H1 (cell line): ENCODE data around the gene TRIM10. TPM values are rescaled to one million over a fixed set of nuclear protein-coding genes. Genes with fewer than 3 reads are reported as not detected.

Experiments
- CTCF ChIA-PET: fragments of 300-600 bp; sonication (Branson Sonifier 250); formaldehyde crosslinking; loops from one replicate; lab custom pipeline; 2021; ENCODE audit not compliant: partially characterized antibody; lab: Charles Lee
- POLR2A ChIA-PET: fragments of 300-600 bp; sonication (Branson Sonifier 250); formaldehyde crosslinking; loops from one replicate; lab custom pipeline; 2021; ENCODE audit warnings: inconsistent platforms; ENCODE audit not compliant: partially characterized antibody; lab: Charles Lee
- DNase-seq, 2 experiments: peaks; one replicate each; pipeline versions ENCODE4 v3.0.0 to v3.0.0-alpha.2; 2010 to 2022; ENCODE audit warnings: low spot score in 2 of 2, low read depth in 1 of 2, mixed read lengths in 1 of 2
- FAIRE-seq: peaks from 2 replicates; lab custom pipeline; 2011; peaks lifted over from hg19 to GRCh38; lab: Jason Lieb, UNC
- H2AFZ ChIP-seq: 2 replicates; pipeline ENCODE4 v1.8.1; 2012; ENCODE audit warnings: low read length, inconsistent platforms
- H2AK5ac ChIP-seq: 2 replicates; pipeline ENCODE4 v1.6.1; 2013; ENCODE audit warnings: low read depth, low read length
- H2BK120ac ChIP-seq: replicated peaks from 2 replicates; pipeline ENCODE3; 2013; ENCODE audit warnings: low read depth, low read length, inconsistent platforms
- H2BK12ac ChIP-seq: 2 replicates; pipeline ENCODE4 v1.6.1; 2013; ENCODE audit warnings: low read depth, low read length
- H2BK15ac ChIP-seq: 2 replicates; pipeline ENCODE4 v1.6.1; 2013; ENCODE audit warnings: low read length
- H2BK20ac ChIP-seq: 2 replicates; pipeline ENCODE4 v1.6.1; 2013; ENCODE audit warnings: low read length
- H2BK5ac ChIP-seq: 2 replicates; pipeline ENCODE4 v1.6.1; 2013; ENCODE audit warnings: low read depth, low read length
- H3K14ac ChIP-seq: 2 replicates; pipeline ENCODE4 v1.6.1; 2013; ENCODE audit warnings: inconsistent platforms; ENCODE audit not compliant: insufficient read length
- H3K18ac ChIP-seq: 2 replicates; pipeline ENCODE4 v1.6.1; 2013; ENCODE audit warnings: low read length; ENCODE audit errors: extremely low read depth
- H3K23ac ChIP-seq: 2 replicates; pipeline ENCODE4 v1.6.1; 2013; ENCODE audit warnings: inconsistent platforms; ENCODE audit not compliant: insufficient read length
- H3K23me2 ChIP-seq: 2 replicates; pipeline ENCODE4 v1.6.1; 2013; ENCODE audit warnings: low read depth, low read length
- H3K27ac ChIP-seq: 2 replicates; pipeline ENCODE4 v1.6.1; 2011; ENCODE audit warnings: low read depth, low read length, inconsistent platforms
- H3K27me3 ChIP-seq, 4 experiments: replicated peaks in 1 of 4; 1 replicate in 1 of 4; 2 replicates in 3 of 4; pipeline versions ENCODE4 v1.6.1 to v1.8.1; 2011 to 2013; ENCODE audit warnings: low read length in 3 of 4, mild to moderate bottlenecking in 3 of 4, inconsistent platforms in 2 of 4, mixed read lengths in 2 of 4, moderate library complexity in 1 of 4; ENCODE audit not compliant: control insufficient read depth in 3 of 4, insufficient read depth in 3 of 4; ENCODE audit errors: extremely low read depth in 1 of 4
- H3K36me3 ChIP-seq, 4 experiments: 2 replicates each; pipeline versions ENCODE4 v1.6.1 to v1.8.1; 2011 to 2013; ENCODE audit warnings: mild to moderate bottlenecking in 4 of 4, low read length in 3 of 4, moderate library complexity in 2 of 4, control low read depth in 1 of 4, inconsistent platforms in 1 of 4; ENCODE audit not compliant: insufficient read depth in 4 of 4, control insufficient read depth in 2 of 4
- H3K4ac ChIP-seq: replicated peaks from 2 replicates; pipeline ENCODE3; 2013; ENCODE audit warnings: low read length, low read depth, mixed read lengths, inconsistent platforms; ENCODE audit not compliant: insufficient read length
- H3K4me1 ChIP-seq, 4 experiments: replicated peaks in 1 of 4; 1 replicate in 1 of 4; 2 replicates in 3 of 4; pipeline versions ENCODE4 v1.6.1 to v1.8.1; 2011 to 2013; ENCODE audit warnings: low read length in 3 of 4, inconsistent platforms in 2 of 4, mixed read lengths in 1 of 4; ENCODE audit not compliant: insufficient read depth in 4 of 4, control insufficient read depth in 3 of 4
- H3K4me2 ChIP-seq, 2 experiments: 2 replicates each; pipeline versions ENCODE4 v1.6.1 to v1.8.1; 2011 to 2013; ENCODE audit warnings: low read depth in 2 of 2, low read length in 2 of 2, control low read depth in 1 of 2, inconsistent platforms in 1 of 2, mild to moderate bottlenecking in 1 of 2; ENCODE audit not compliant: insufficient read depth in 1 of 2
- H3K4me3 ChIP-seq, 4 experiments: fragments of 200-600, 300-600 bp in 1 of 4; sonication (generic), shearing (Covaris generic), sonication (Bioruptor Twin) in 1 of 4; 2 replicates each; pipeline versions ENCODE4 v1.5.1 to v1.8.1; 2011 to 2016; ENCODE audit warnings: low read length in 4 of 4, low read depth in 3 of 4, control low read depth in 2 of 4, inconsistent platforms in 2 of 4, mild to moderate bottlenecking in 2 of 4, mixed read lengths in 1 of 4, moderate library complexity in 1 of 4; ENCODE audit not compliant: insufficient read depth in 2 of 4; ENCODE audit errors: extremely low read depth in 1 of 4
- H3K56ac ChIP-seq: replicated peaks from 2 replicates; pipeline ENCODE3; 2013; ENCODE audit warnings: low read depth, mild to moderate bottlenecking, mixed read lengths, low read length, inconsistent platforms; ENCODE audit not compliant: insufficient read length
- H3K79me1 ChIP-seq: 2 replicates; pipeline ENCODE4 v1.6.1; 2013; ENCODE audit warnings: low read depth, low read length, control low read depth
- H3K79me2 ChIP-seq, 2 experiments: 2 replicates each; pipeline versions ENCODE4 v1.6.1 to v1.8.1; 2012 to 2013; ENCODE audit warnings: low read length in 2 of 2, mild to moderate bottlenecking in 2 of 2, inconsistent platforms in 1 of 2; ENCODE audit not compliant: insufficient read depth in 2 of 2, control insufficient read depth in 1 of 2
- H3K9ac ChIP-seq, 4 experiments: replicated peaks in 1 of 4; 1 replicate in 1 of 4; 2 replicates in 3 of 4; pipeline versions ENCODE4 v1.6.1 to v1.8.1; 2011 to 2013; ENCODE audit warnings: low read depth in 3 of 4, low read length in 3 of 4, control low read depth in 2 of 4, mild to moderate bottlenecking in 2 of 4, moderate library complexity in 2 of 4, inconsistent platforms in 1 of 4; ENCODE audit errors: extremely low read depth in 1 of 4
- H3K9me3 ChIP-seq, 2 experiments: 2 replicates each; pipeline versions ENCODE4 v1.6.1 to v1.8.1; 2012 to 2013; ENCODE audit warnings: mild to moderate bottlenecking in 2 of 2, moderate library complexity in 2 of 2, control low read depth in 1 of 2, inconsistent platforms in 1 of 2, low read depth in 1 of 2, low read length in 1 of 2, mixed read lengths in 1 of 2; ENCODE audit not compliant: insufficient read depth in 2 of 2
- H4K20me1 ChIP-seq, 2 experiments: replicated peaks in 1 of 2; 2 replicates each; pipeline versions ENCODE3 to v1.8.1; 2011 to 2013; ENCODE audit warnings: inconsistent platforms in 2 of 2, low read length in 2 of 2, mild to moderate bottlenecking in 1 of 2; ENCODE audit not compliant: insufficient read depth in 2 of 2, control insufficient read depth in 1 of 2
- H4K5ac ChIP-seq: 2 replicates; pipeline ENCODE4 v1.6.1; 2013; ENCODE audit warnings: low read length, low read depth, mixed read lengths, inconsistent platforms; ENCODE audit not compliant: insufficient read length
- H4K8ac ChIP-seq: 2 replicates; pipeline ENCODE4 v1.8.0; 2013; ENCODE audit warnings: mild to moderate bottlenecking, moderate library complexity, low read length, inconsistent platforms; ENCODE audit not compliant: insufficient read depth; ENCODE audit errors: extremely low read depth
- H4K91ac ChIP-seq: replicated peaks from 2 replicates; pipeline ENCODE3; 2013; ENCODE audit warnings: low read length, mixed read lengths, inconsistent platforms; ENCODE audit not compliant: insufficient read length
- E2F6 ChIP-seq: IDR thresholded peaks from 2 replicates; pipeline ENCODE4 v1.6.1; 2012; ENCODE audit warnings: inconsistent platforms
- GTF2F1 ChIP-seq: IDR thresholded peaks from 2 replicates; pipeline ENCODE4 v1.6.1; 2012; ENCODE audit warnings: low read depth, low read length, improper control_type of control experiment, borderline replicate concordance
- HDAC2 ChIP-seq, 2 experiments: fragments of 300-600 bp in 1 of 2; sonication (generic) in 1 of 2; IDR thresholded peaks; 2 replicates each; pipeline ENCODE4 v1.6.1; 2011 to 2012; ENCODE audit warnings: low read depth in 2 of 2, low read length in 2 of 2, mild to moderate bottlenecking in 2 of 2, moderate library complexity in 2 of 2, borderline replicate concordance in 1 of 2, inconsistent platforms in 1 of 2
- KDM5A ChIP-seq: fragments of 200-600 bp; IDR thresholded peaks from 2 replicates; pipeline ENCODE4 v1.7.1; 2012; ENCODE audit warnings: mild to moderate bottlenecking, low read length, inconsistent platforms, mixed read lengths
- MAX ChIP-seq: IDR thresholded peaks from 2 replicates; pipeline ENCODE4 v1.6.1; 2012; ENCODE audit warnings: inconsistent platforms
- NRF1 ChIP-seq: IDR thresholded peaks from 2 replicates; pipeline ENCODE4 v1.6.1; 2011; ENCODE audit warnings: mild to moderate bottlenecking, low read depth, low read length, improper control_type of control experiment
- RFX5 ChIP-seq: IDR thresholded peaks from 2 replicates; pipeline ENCODE4 v1.6.1; 2011; ENCODE audit warnings: low read depth, low read length, improper control_type of control experiment, borderline replicate concordance
- RNF2 ChIP-seq: fragments of 200-900, 300-1000 bp; sonication (generic); IDR thresholded peaks from 2 replicates; pipeline ENCODE4 v1.7.1; 2016; ENCODE audit warnings: borderline replicate concordance, low read depth, mild to moderate bottlenecking, antibody characterized with exemption, low read length; ENCODE audit not compliant: poor library complexity, severe bottlenecking; ENCODE audit errors: missing control alignments
- SAP30 ChIP-seq: fragments of 300-600 bp; sonication (generic); IDR thresholded peaks from 2 replicates; pipeline ENCODE4 v1.7.1; 2012; ENCODE audit warnings: low read length, moderate library complexity, mild to moderate bottlenecking, inconsistent platforms; ENCODE audit not compliant: insufficient read depth, insufficient replicate concordance
- SRF ChIP-seq: IDR thresholded peaks from 2 replicates; pipeline ENCODE4 v1.6.1; 2011; ENCODE audit warnings: mild to moderate bottlenecking, low read depth, low read length, moderate library complexity
- WGBS, 2 experiments: shearing (Covaris generic) in 1 of 2; methylation state at CpG; one replicate each; pipeline versions ENCODE4 v1.1.6 to v1.1.7; 2013 to 2015; ENCODE audit warnings: low lambda C conversion rate in 2 of 2, mixed read lengths in 2 of 2, inconsistent platforms in 1 of 2, low coverage in 1 of 2, missing lambda C conversion rate in 1 of 2; ENCODE audit not compliant: insufficient replicate concordance in 2 of 2, insufficient coverage in 1 of 2, insufficient read length in 1 of 2; ENCODE audit errors: extremely low coverage in 1 of 2, missing lambda C conversion rate in 1 of 2; 5-methylcytosine and 5-hydroxymethylcytosine counted together
- polyA plus RNA-seq, 7 experiments: library from polyadenylated mRNA; depleted of rRNA in 3 of 7; stranded (reverse) in 5 of 7; unstranded in 2 of 7; fragments of >200 nt in 5 of 7; fragments of 200-250 nt in 2 of 7; gene quantifications; 1 replicate in 5 of 7; 2 replicates in 1 of 7; 4 replicates in 1 of 7; pipeline versions ENCODE4 v1.2.1 to v1.2.3, GENCODE V29; 2011 to 2013; ENCODE audit warnings: missing spikeins in 2 of 7, mixed read lengths in 2 of 7
- total RNA-seq: library from RNA; stranded (reverse); fragmentation: NEBNext Ultra II Directional; extraction: Animal tissue kit (Norgen Biotek cat#: 25700); gene quantifications from 2 replicates; pipeline ENCODE4 v1.2.1, GENCODE V29; 2021

The TRIM10 gene
- total and polyA plus RNA-seq, 2 of the 8 experiments (the other 6 are each of a cell fraction or from before 2014, with no cell fraction given): 0.06 TPM; not detected in 1

DNA sequence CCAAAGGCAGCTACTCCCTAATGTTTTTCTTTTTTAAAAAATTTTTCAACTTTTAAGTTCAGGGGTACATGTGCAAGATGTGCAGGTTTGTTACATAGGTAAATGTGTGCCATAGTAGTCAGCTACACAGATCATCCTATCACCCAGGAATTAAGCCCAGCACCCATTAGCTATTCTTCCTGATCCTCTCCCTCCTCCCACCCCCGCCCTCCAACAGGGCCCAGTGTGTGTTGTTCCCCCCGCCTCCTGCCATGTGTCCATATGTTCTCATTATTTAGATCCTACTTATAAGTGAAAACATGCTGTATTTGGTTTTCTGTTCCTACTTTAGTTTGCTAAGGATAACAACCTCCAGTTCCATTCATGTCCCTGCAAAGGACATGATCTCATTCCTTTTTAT is 14.8 kb upstream of the TRIM10 start:
- FAIRE-seq (no peak), DNase-seq (no peak)
- 91% methylated on average over 2 of the region's 2 CpGs; no CpG with 5 or more reads in 1 of the 2 experiments for WGBS, 2 experiments
- H3K27ac ChIP-seq: no peak overlapping the region
- no peaks in the 10 kb centered on the region for H3K79me2 ChIP-seq
- H3K9ac ChIP-seq: no peak overlapping the region
- no peaks in the 10 kb centered on the region for H3K79me1 ChIP-seq
- H2BK120ac ChIP-seq: no peak overlapping the region
- H4K20me1 ChIP-seq: no peaks in the 10 kb centered on the region
- H4K8ac ChIP-seq: no peak overlapping the region
- H3K27me3 ChIP-seq: peaks cover 7 to 24% (median 22%) of the 10 kb centered on the region in 4 experiments
- no peak overlapping the region for H3K4me2 ChIP-seq
- no peak overlapping the region for H2BK20ac ChIP-seq
- no peak for TF ChIP-seq GTF2F1
- TF ChIP-seq RFX5: no peak
- TF ChIP-seq KDM5A: no peak
- no peak for TF ChIP-seq E2F6
- TF ChIP-seq NRF1: no peak
- TF ChIP-seq RNF2: no peak
- no peak for TF ChIP-seq HDAC2 (IDR thresholded peaks at IDR 0.05; ENCODE audit: borderline replicate concordance in 1 of 2, low read depth in 2 of 2, low read length in 2 of 2)
- TF ChIP-seq SAP30: no peak
- no peak for TF ChIP-seq MAX
- TF ChIP-seq SRF: no peak
- no peak overlapping the region for H2BK12ac ChIP-seq
- no peak overlapping the region for H2AK5ac ChIP-seq
- no peak overlapping the region for H2BK5ac ChIP-seq
- no peak overlapping the region for H3K4ac ChIP-seq
- H3K36me3 ChIP-seq: no peaks in the 10 kb centered on the region
- H3K4me3 ChIP-seq: no peak overlapping the region
- no peak overlapping the region for H3K18ac ChIP-seq
- peaks cover 0 to 4% (median 3%) of the 10 kb centered on the region in 4 experiments; a peak in 4 of 7 replicates for H3K4me1 ChIP-seq
- no peak overlapping the region for H3K23ac ChIP-seq
- H4K5ac ChIP-seq: no peak overlapping the region
- POLR2A ChIA-PET: interaction anchor here (1.3 kb wide), 1 partner anchor 11 kb away, joined by 3 read pairs; no protein-coding TSS in a partner anchor
- 0 out of 4 replicates have a peak, but pooled peaks cover 0 to 3% of the 10 kb centered on the region in 2 experiments for H3K9me3 ChIP-seq
- H3K23me2 ChIP-seq: peaks cover 4% of the 10 kb centered on the region; the same call in 1 of the 2 replicates
- no peak overlapping the region for H3K14ac ChIP-seq
- H2BK15ac ChIP-seq: no peak overlapping the region
- no peak overlapping the region for H4K91ac ChIP-seq
- no peak overlapping the region for H2AFZ ChIP-seq
- CTCF ChIA-PET: interaction anchor here (0.6 to 2.2 kb wide), 5 partner anchors 27 to 80 kb away, joined by 3 to 10 read pairs (median 4); no protein-coding TSS in a partner anchor
- no peak overlapping the region for H3K56ac ChIP-seq
